ENCODE results near the gene HS6ST3. TPM values are rescaled to one million over a fixed set of nuclear protein-coding genes. Genes with fewer than 3 reads are reported as not detected.

Gene HS6ST3
- total and polyA plus RNA-seq, 2 donors (not counting 3 experiments of a cell fraction or from before 2014, with no cell fraction given): 0.03 to 0.15 TPM

DNA sequence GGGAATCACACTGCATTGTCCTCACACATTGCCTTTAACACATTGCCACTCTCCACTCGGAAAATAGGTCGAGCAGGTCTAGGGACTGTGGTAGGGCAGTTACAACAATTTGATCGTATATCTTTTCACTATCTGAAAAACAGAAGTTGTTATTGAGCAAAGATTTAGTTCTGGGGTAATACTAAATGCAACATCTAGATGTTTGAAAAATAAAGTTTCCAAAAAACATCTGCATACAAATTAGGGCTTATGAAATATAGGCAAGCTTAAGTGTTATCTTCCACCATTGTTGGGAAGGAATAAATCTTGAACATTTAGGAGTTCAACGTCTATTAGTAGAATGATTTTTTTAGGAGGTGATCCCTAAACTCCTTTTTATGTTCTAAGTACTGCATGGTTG, 768 bp upstream of the HS6ST3 start:
- no TSS peak for BruUV-seq (replicated peaks)
- POLR2A ChIA-PET: no interaction called here
- DNase-seq (ENCODE audit: low read depth, low spot score) (no peak), FAIRE-seq (no peak)
- H3K4me1 ChIP-seq (ENCODE audit: control insufficient read depth, extremely low read depth, insufficient read depth, low read length): peaks cover 27% of the 10 kb centered on the region
- H3K9me3 ChIP-seq (replicated peaks; ENCODE audit: control insufficient read depth, insufficient read depth, low read length): no peaks in the 10 kb centered on the region
- no peak overlapping the region for H2AFZ ChIP-seq (ENCODE audit: low read depth, low read length)
- H3K9ac ChIP-seq (replicated peaks; ENCODE audit: extremely low read depth, insufficient read depth, low read length): no peak overlapping the region
- no peak for TF ChIP-seq POLR2AphosphoS5 (IDR thresholded peaks at IDR 0.05; ENCODE audit: insufficient read depth, low read depth, low read length)
- TF ChIP-seq, protein P1, sequence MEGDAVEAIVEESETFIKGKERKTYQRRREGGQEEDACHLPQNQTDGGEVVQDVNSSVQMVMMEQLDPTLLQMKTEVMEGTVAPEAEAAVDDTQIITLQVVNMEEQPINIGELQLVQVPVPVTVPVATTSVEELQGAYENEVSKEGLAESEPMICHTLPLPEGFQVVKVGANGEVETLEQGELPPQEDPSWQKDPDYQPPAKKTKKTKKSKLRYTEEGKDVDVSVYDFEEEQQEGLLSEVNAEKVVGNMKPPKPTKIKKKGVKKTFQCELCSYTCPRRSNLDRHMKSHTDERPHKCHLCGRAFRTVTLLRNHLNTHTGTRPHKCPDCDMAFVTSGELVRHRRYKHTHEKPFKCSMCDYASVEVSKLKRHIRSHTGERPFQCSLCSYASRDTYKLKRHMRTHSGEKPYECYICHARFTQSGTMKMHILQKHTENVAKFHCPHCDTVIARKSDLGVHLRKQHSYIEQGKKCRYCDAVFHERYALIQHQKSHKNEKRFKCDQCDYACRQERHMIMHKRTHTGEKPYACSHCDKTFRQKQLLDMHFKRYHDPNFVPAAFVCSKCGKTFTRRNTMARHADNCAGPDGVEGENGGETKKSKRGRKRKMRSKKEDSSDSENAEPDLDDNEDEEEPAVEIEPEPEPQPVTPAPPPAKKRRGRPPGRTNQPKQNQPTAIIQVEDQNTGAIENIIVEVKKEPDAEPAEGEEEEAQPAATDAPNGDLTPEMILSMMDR (IDR thresholded peaks at IDR 0.05; ENCODE audit: extremely low read depth in 1 of 2, insufficient read depth in 1 of 2, low read depth in 1 of 2, low read length in 2 of 2): no peak
- no peak for TF ChIP-seq JUN (IDR thresholded peaks at IDR 0.05; ENCODE audit: borderline replicate concordance, insufficient read depth, insufficient read length, low read depth)
- TF ChIP-seq POLR2A (IDR thresholded peaks at IDR 0.05; ENCODE audit: low read depth, low read length): no peak
- TF ChIP-seq, protein P2, sequence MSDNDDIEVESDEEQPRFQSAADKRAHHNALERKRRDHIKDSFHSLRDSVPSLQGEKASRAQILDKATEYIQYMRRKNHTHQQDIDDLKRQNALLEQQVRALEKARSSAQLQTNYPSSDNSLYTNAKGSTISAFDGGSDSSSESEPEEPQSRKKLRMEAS (IDR thresholded peaks at IDR 0.05; ENCODE audit: insufficient read depth, insufficient read length): no peak
- TF ChIP-seq EZH2 (IDR thresholded peaks at IDR 0.05; ENCODE audit: borderline replicate concordance, low read depth, low read length, severe bottlenecking): no peak
- TF ChIP-seq GATA2 (IDR thresholded peaks at IDR 0.05; ENCODE audit: insufficient read depth, insufficient read length, low read depth, low read length): no peak
- no peaks in the 10 kb centered on the region for H3K9me1 ChIP-seq (replicated peaks; ENCODE audit: control insufficient read depth, extremely low read depth, insufficient read depth, low read length)
- CTCF ChIA-PET: interaction anchor here (1.0 to 2.1 kb wide), 3 partner anchors 8 to 69 kb away, joined by 3 to 7 read pairs (median 5); no protein-coding TSS in a partner anchor
- no peaks in the 10 kb centered on the region for H3K79me2 ChIP-seq (ENCODE audit: control insufficient read depth, insufficient read depth, low read length)
- H3K4me2 ChIP-seq (ENCODE audit: insufficient read depth, low read length): no peak overlapping the region
- dilution Hi-C loops (cut with MboI; ENCODE audit: extremely low pct_ligation_motif_present, low sequenced_read_pairs) (no loop called here), intact Hi-C loops (cut with micrococcal nuclease) (no loop called here)
- H3K27ac ChIP-seq (ENCODE audit: insufficient read depth, low read depth, low read length): no peak overlapping the region
- H3K27me3 ChIP-seq (ENCODE audit: control insufficient read depth in 2 of 2, insufficient read depth in 2 of 2, low read length in 2 of 2): peaks cover 38 to 39% of the 10 kb centered on the region in 2 experiments
- no peak overlapping the region for H3K4me3 ChIP-seq (replicated peaks in 1 of 3; ENCODE audit: insufficient read depth in 1 of 3, low read depth in 1 of 3, low read length in 3 of 3)
- H4K20me1 ChIP-seq (replicated peaks; ENCODE audit: control insufficient read depth, extremely low read depth, insufficient read depth, low read length): no peaks in the 10 kb centered on the region
- H3K36me3 ChIP-seq (ENCODE audit: control insufficient read depth in 2 of 2, extremely low read depth in 1 of 2, insufficient read depth in 2 of 2, low read length in 2 of 2): no peaks in the 10 kb centered on the region

Data from endothelial cell of umbilical vein (primary cell).